Bronchial epithelial cell (primary cell): Measurements from ENCODE around the gene RACGAP1. TPM values are rescaled to one million over a fixed set of nuclear protein-coding genes. Genes with fewer than 3 reads are reported as not detected.
A peak's percentile ranks its signal among the peaks of the same experiment; 100 is the strongest.

Experiments
- DNase-seq: peaks from one replicate; pipeline ENCODE4 v3.0.0-alpha.2; 2010; ENCODE audit warnings: low read depth
- FAIRE-seq: peaks from 2 replicates; lab custom pipeline; 2011; peaks lifted over from hg19 to GRCh38; lab: Jason Lieb, UNC
- H3K27me3 ChIP-seq: 2 replicates; pipeline ENCODE4 v1.5.1; 2011; ENCODE audit warnings: low read length; ENCODE audit not compliant: control insufficient read depth, insufficient read depth
- H3K36me3 ChIP-seq: 2 replicates; pipeline ENCODE4 v1.5.1; 2011; ENCODE audit warnings: low read length; ENCODE audit not compliant: control insufficient read depth, insufficient read depth
- H3K4me3 ChIP-seq: 2 replicates; pipeline ENCODE4 v1.5.1; 2011; ENCODE audit warnings: mild to moderate bottlenecking, low read depth, low read length, control low read depth
- CTCF ChIP-seq: IDR thresholded peaks from 2 replicates; pipeline ENCODE4 v1.5.1; 2011; ENCODE audit warnings: mild to moderate bottlenecking, moderate library complexity, low read length, control low read depth, inconsistent platforms; ENCODE audit not compliant: insufficient read depth, severe bottlenecking
- total RNA-seq: library from RNA; depleted of rRNA; stranded (reverse); fragments of >200 nt; gene quantifications from 2 replicates; pipeline ENCODE4 v1.2.1, GENCODE V29; 2014

RACGAP1 gene
- total RNA-seq, 1 donor from 2014 or later = 11.3 TPM

DNA sequence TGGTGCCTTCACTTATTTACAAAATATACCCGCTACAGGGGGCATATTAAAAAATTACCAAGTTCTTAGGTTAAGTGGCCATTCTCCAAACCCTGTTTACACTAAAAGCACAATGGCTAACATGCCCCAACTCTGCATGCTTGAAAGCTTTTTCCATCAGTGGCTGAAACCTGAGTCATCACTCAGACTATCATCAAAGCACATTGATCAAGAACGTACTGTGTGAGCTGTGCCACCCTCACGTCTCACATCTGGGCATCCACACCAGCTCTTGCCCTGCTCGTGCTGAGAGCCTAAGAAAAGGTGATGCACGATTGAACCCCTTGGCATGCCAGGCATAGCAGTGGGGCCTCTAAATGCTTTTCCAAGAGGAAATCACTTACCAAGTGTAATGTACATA, 39.3 kb downstream of the RACGAP1 start:
- H3K36me3 ChIP-seq = no peaks in the 10 kb centered on the region
- no peak overlapping the region for H3K4me3 ChIP-seq
- no peaks in the 10 kb centered on the region for H3K27me3 ChIP-seq
- DNase-seq = peak; percentile 28
- FAIRE-seq = no peak
- no peak for TF ChIP-seq CTCF

DNA sequence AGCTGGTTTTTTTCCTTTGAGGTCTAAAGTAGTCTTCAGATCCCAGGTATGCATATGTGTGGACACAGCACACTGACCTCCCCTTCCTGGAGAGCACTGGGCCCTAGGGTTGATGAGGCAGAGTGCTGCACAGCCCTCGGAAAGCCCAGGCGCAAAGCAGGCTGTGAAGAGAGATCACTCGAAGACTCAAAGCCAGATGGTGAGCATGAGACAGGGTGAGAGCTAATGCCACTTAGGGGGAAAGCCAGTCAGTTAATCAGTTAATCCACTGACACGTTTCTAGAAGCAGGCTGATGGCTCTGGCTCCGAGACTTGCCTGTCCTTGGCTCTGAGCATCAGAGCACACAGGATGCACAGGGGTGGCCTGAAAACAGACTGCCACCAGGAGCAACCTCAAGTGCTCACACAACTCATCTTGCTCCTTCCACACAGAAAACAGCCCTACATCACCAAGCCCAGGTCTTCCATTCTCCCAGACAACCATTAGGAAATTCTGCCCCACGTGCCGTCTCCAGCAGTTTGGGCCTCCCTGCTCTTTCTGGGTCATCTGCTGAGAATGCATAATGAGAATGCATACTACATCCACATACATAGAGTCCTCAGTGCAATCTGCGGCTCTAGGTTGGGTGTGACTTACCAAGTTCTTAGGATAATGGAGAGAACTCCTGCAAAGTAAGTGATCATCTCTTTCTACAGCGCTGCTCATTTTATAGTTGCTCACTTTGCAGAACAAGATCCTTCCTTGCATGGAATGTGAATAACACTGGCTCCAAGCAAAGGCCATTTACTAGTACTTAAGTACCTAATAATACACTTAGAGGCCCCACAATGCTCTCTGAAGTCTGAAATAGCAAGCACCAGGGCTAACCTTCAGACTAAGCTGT, 40.6 kb downstream of the RACGAP1 start:
- no peaks in the 10 kb centered on the region for H3K27me3 ChIP-seq
- no peak overlapping the region for H3K4me3 ChIP-seq
- H3K36me3 ChIP-seq = no peaks in the 10 kb centered on the region
- TF ChIP-seq CTCF = no peak
- DNase-seq (no peak), FAIRE-seq (peak; percentile 40)

DNA sequence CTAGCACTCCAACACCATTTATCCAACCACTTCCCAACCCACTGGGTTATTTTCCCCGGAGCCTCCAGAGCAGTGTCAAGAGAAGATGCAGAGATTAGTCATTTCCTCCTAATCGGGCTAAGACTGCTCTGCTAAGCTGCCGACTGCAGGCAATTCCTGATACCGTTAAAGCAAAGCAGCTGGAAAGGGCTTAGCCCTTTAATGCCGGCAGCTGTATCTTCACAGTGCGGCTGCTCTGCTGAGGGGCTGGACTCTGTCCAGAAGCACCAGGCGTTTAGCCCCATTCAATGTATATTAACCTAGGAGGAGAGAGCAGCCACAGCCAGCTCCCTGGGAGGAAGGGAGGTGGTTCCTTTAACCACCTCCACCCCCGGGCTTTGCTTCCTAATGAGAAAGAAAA, 41.4 kb downstream of the RACGAP1 start:
- Histone ChIP-seq H3K36me3 (no peaks in the 10 kb centered on the region), H3K4me3 (no peak overlapping the region)
- TF ChIP-seq CTCF = no peak

GRCh38 chr12:49982246-49983087, 42.8 kb downstream of the RACGAP1 start:
- DNase-seq (no peak), FAIRE-seq (peak; percentile 7)
- TF ChIP-seq CTCF = no peak
- H3K36me3 ChIP-seq = no peaks in the 10 kb centered on the region
- H3K27me3 ChIP-seq = no peaks in the 10 kb centered on the region
- no peak overlapping the region for H3K4me3 ChIP-seq

More for the DNA sequence above, 41.4 kb downstream of the RACGAP1 start:
- H3K27me3 ChIP-seq = no peaks in the 10 kb centered on the region
- FAIRE-seq = no peak
- DNase-seq = peak; percentile 72

DNA sequence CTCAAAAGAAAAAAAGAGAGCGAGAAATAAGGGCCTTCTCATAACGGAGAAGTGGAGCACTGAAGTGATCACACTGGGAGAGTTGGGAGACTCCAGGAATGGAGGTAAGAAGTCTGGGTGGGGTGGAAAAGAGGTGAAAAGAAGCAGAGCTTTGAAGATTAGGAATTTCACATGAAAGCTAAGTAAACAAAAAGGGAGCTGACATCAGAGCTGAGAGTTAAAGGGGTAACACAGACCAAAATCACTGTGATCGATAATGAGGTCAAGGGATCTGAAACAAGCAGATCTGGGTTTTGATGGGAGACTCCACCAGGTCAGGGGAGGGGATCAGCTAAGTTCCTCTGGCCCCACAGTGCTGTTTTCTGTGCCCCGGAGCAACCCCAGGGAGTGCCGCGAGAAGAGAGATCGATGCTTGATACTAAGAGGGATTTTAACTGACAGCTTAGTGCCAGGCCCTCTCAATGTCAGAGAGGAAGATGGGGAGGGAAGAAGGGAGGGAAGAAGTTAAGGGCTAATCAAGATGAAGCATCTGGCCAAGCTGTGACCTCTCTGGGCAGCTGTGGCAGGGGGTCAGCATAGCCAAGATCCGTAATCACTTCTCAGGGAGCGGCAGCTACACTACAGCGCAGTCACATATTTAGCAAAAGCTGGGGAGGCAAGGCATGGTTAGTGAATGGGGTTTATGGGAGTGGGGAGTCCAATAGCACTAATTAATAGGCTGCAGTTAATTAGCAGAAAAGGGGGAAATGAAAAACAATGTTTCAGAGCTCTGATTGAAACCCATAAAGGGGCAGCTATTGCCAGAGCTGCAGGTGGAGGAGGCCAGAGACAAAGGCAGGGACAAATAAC, 44.6 kb downstream of the RACGAP1 start:
- Histone ChIP-seq H3K4me3 (no peak overlapping the region), H3K27me3 (no peaks in the 10 kb centered on the region), H3K36me3 (no peaks in the 10 kb centered on the region)
- DNase-seq = no peak
- FAIRE-seq = peak; percentile 70
- TF ChIP-seq CTCF = no peak
